Adipocyte (in vitro differentiated cells): ENCODE measurements around the gene RANGAP1.

Source experiments
- DNase-seq: peaks from one replicate; pipeline ENCODE4 v3.0.0-alpha.2; 2015; ENCODE audit warnings: low read depth
- H3K27me3 ChIP-seq: replicated peaks from 2 replicates; pipeline ENCODE4 v1.7.0; 2013; ENCODE audit warnings: mild to moderate bottlenecking, low read length, moderate library complexity; ENCODE audit not compliant: control insufficient read depth, insufficient read depth
- H3K36me3 ChIP-seq: 2 replicates; pipeline ENCODE4 v1.7.0; 2013; ENCODE audit warnings: low read length, mild to moderate bottlenecking, moderate library complexity; ENCODE audit not compliant: control insufficient read depth, insufficient read depth, severe bottlenecking
- H3K4me1 ChIP-seq: 2 replicates; pipeline ENCODE4 v1.7.0; 2013; ENCODE audit warnings: mild to moderate bottlenecking, low read length, moderate library complexity; ENCODE audit not compliant: control insufficient read depth, insufficient read depth
- H3K4me3 ChIP-seq: 2 replicates; pipeline ENCODE4 v1.7.0; 2013; ENCODE audit warnings: mild to moderate bottlenecking, low read length, moderate library complexity
- H3K9ac ChIP-seq: 2 replicates; pipeline ENCODE4 v1.7.0; 2013; ENCODE audit warnings: mild to moderate bottlenecking, low read length, moderate library complexity
- H3K9me3 ChIP-seq: 2 replicates; pipeline ENCODE4 v1.7.0; 2013; ENCODE audit warnings: mild to moderate bottlenecking, low read length, moderate library complexity; ENCODE audit not compliant: control insufficient read depth

Gene RANGAP1

GRCh38 chr22:41229730-41230400 lies 56.1 kb downstream of the RANGAP1 start:
- Histone ChIP-seq H3K9ac (no peak overlapping the region), H3K4me1 (no peaks in the 10 kb centered on the region), H3K4me3 (no peak overlapping the region), H3K27me3 (no peaks in the 10 kb centered on the region), H3K9me3 (no peaks in the 10 kb centered on the region), H3K36me3 (peaks cover 39% of the 10 kb centered on the region)
- no peak for DNase-seq

- Histone ChIP-seq H3K9ac (no peak overlapping the region), H3K27me3 (no peaks in the 10 kb centered on the region), H3K4me3 (no peak overlapping the region), H3K9me3 (no peaks in the 10 kb centered on the region), H3K4me1 (no peaks in the 10 kb centered on the region), H3K36me3 (peaks cover 46% of the 10 kb centered on the region)
- DNase-seq, result no peak
Observed at GRCh38 chr22:41229215-41229614, 56.8 kb downstream of the RANGAP1 start.

- Histone ChIP-seq H3K4me3 (no peak overlapping the region), H3K4me1 (peaks cover 4% of the 10 kb centered on the region), H3K9me3 (no peaks in the 10 kb centered on the region), H3K9ac (no peak overlapping the region), H3K36me3 (peaks cover 55% of the 10 kb centered on the region), H3K27me3 (no peaks in the 10 kb centered on the region)
- DNase-seq, result no peak
Observed at GRCh38 chr22:41226723-41227655, 59.0 kb downstream of the RANGAP1 start.

- H3K27me3 ChIP-seq, result no peaks in the 10 kb centered on the region
- H3K9ac ChIP-seq, result no peak overlapping the region
- peaks cover 65% of the 10 kb centered on the region for H3K36me3 ChIP-seq
- DNase-seq, result no peak
- H3K9me3 ChIP-seq, result no peaks in the 10 kb centered on the region
- H3K4me1 ChIP-seq, result peaks cover 4% of the 10 kb centered on the region
- no peak overlapping the region for H3K4me3 ChIP-seq
Observed at GRCh38 chr22:41223535-41223934, 62.5 kb downstream of the RANGAP1 start.

GRCh38 chr22:41222846-41223507 lies 63.0 kb downstream of the RANGAP1 start:
- no peak for DNase-seq
- H3K9me3 ChIP-seq, result no peaks in the 10 kb centered on the region
- H3K36me3 ChIP-seq, result peaks cover 62% of the 10 kb centered on the region
- H3K4me3 ChIP-seq, result no peak overlapping the region
- H3K27me3 ChIP-seq, result no peaks in the 10 kb centered on the region
- H3K9ac ChIP-seq, result no peak overlapping the region
- H3K4me1 ChIP-seq, result peaks cover 5% of the 10 kb centered on the region

GRCh38 chr22:41217553-41218157 lies 68.3 kb downstream of the RANGAP1 start:
- H3K36me3 ChIP-seq, result peaks cover 38% of the 10 kb centered on the region
- peak overlapping the region; percentile 68 for H3K4me3 ChIP-seq
- DNase-seq, result peak; percentile 91

GRCh38 chr22:41216984-41217383 lies 69.0 kb downstream of the RANGAP1 start:
- DNase-seq, result no peak
- H3K4me1 ChIP-seq, result peaks cover 22% of the 10 kb centered on the region
- no peaks in the 10 kb centered on the region for H3K9me3 ChIP-seq
- H3K4me3 ChIP-seq, result peak overlapping the region; percentile 68
- no peaks in the 10 kb centered on the region for H3K27me3 ChIP-seq
- H3K9ac ChIP-seq, result peak overlapping the region; percentile 76
- peaks cover 35% of the 10 kb centered on the region for H3K36me3 ChIP-seq

More at GRCh38 chr22:41217553-41218157, 68.3 kb downstream of the RANGAP1 start:
- H3K27me3 ChIP-seq, result no peaks in the 10 kb centered on the region
- no peaks in the 10 kb centered on the region for H3K9me3 ChIP-seq
- peak overlapping the region; percentile 76 for H3K9ac ChIP-seq
- peaks cover 22% of the 10 kb centered on the region for H3K4me1 ChIP-seq

GRCh38 chr22:41215926-41216325 lies 70.1 kb downstream of the RANGAP1 start:
- H3K27me3 ChIP-seq, result no peaks in the 10 kb centered on the region
- H3K4me3 ChIP-seq, result peak overlapping the region; percentile 68

GRCh38 chr22:41215409-41215808 lies 70.6 kb downstream of the RANGAP1 start:
- H3K9ac ChIP-seq, result no peak overlapping the region
- H3K27me3 ChIP-seq, result no peaks in the 10 kb centered on the region
- H3K9me3 ChIP-seq, result no peaks in the 10 kb centered on the region
- peak overlapping the region; percentile 68 for H3K4me3 ChIP-seq
- peaks cover 22% of the 10 kb centered on the region for H3K4me1 ChIP-seq
- peaks cover 34% of the 10 kb centered on the region for H3K36me3 ChIP-seq
- no peak for DNase-seq

More at GRCh38 chr22:41215926-41216325, 70.1 kb downstream of the RANGAP1 start:
- peak overlapping the region; percentile 2 for H3K9ac ChIP-seq
- DNase-seq, result no peak
- H3K36me3 ChIP-seq, result peaks cover 32% of the 10 kb centered on the region
- H3K4me1 ChIP-seq, result peaks cover 22% of the 10 kb centered on the region
- H3K9me3 ChIP-seq, result no peaks in the 10 kb centered on the region

GRCh38 chr22:41206719-41207118 lies 79.3 kb downstream of the RANGAP1 start:
- Histone ChIP-seq H3K9me3 (no peaks in the 10 kb centered on the region), H3K4me3 (no peak overlapping the region), H3K36me3 (peaks cover 29% of the 10 kb centered on the region), H3K9ac (no peak overlapping the region), H3K4me1 (peaks cover 7% of the 10 kb centered on the region), H3K27me3 (peaks cover 8% of the 10 kb centered on the region)
- DNase-seq, result no peak
